Neutrophil (primary cell): ENCODE data around the gene VPS8.

Experiments
- H3K27ac ChIP-seq: fragments of 200-600 bp; sonication (generic); 2 replicates; pipeline ENCODE4 v1.5.1; 2016; ENCODE audit warnings: mild to moderate bottlenecking, moderate library complexity
- H3K27me3 ChIP-seq: fragments of 200-600 bp; sonication (generic); 2 replicates; pipeline ENCODE4 v1.6.0; 2016; ENCODE audit warnings: mild to moderate bottlenecking
- H3K36me3 ChIP-seq: fragments of 200-600 bp; sonication (generic); 2 replicates; pipeline ENCODE4 v1.5.1; 2017
- H3K4me1 ChIP-seq, 2 experiments: fragments of 200-600 bp in 1 of 2; sonication (generic) in 1 of 2; 1 replicate in 1 of 2; 2 replicates in 1 of 2; pipeline versions ENCODE4 v1.5.1 to v1.6.1; 2013 to 2016; ENCODE audit warnings: low read depth in 1 of 2, low read length in 1 of 2, mild to moderate bottlenecking in 1 of 2, moderate library complexity in 1 of 2; ENCODE audit not compliant: control insufficient read depth in 1 of 2, insufficient read depth in 1 of 2
- H3K4me3 ChIP-seq, 2 experiments: fragments of 200-600 bp in 1 of 2; sonication (generic) in 1 of 2; 1 replicate in 1 of 2; 2 replicates in 1 of 2; pipeline ENCODE4 v1.5.1; 2013 to 2016; ENCODE audit warnings: low read depth in 1 of 2, low read length in 1 of 2, mild to moderate bottlenecking in 1 of 2, moderate library complexity in 1 of 2
- H3K9me3 ChIP-seq: fragments of 200-600 bp; sonication (generic); 2 replicates; pipeline ENCODE4 v1.5.1; 2016
- CTCF ChIP-seq: fragments of 200-600 bp; sonication (generic); IDR thresholded peaks from 2 replicates; pipeline ENCODE4 v1.5.1; 2016; ENCODE audit warnings: antibody characterized with exemption

Gene VPS8

GRCh38 chr3:184773283-184774186, 38.4 kb upstream of the VPS8 start:
- Histone ChIP-seq H3K27ac (no peak overlapping the region), H3K4me1 (no peaks in the 10 kb centered on the region), H3K36me3 (no peaks in the 10 kb centered on the region), H3K27me3 (peaks cover 53% of the 10 kb centered on the region), H3K4me3 (no peak overlapping the region), H3K9me3 (no peaks in the 10 kb centered on the region)
- TF ChIP-seq CTCF, result no peak

DNA sequence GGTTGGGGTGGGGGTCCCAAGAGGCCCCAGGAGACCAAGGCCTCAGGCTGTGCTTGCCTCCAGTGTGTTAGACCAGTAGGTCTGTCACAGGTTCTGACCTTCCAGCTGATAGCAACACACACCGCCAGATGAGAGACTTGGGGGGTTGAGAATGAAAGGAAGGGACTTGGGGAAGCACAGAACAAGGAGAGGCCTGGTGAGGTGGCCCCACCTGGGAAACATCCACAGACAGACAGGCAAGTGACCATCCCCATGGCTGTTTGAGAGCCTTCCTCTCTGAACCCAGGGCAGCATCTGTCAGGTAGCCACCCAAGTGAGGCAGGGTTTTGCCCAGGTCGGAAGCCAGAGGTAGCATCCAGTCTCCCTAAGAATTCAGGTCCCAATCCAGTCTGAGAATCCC, 35.0 kb upstream of the VPS8 start:
- H3K27ac ChIP-seq, result no peak overlapping the region
- H3K36me3 ChIP-seq, result no peaks in the 10 kb centered on the region
- no peaks in the 10 kb centered on the region for H3K9me3 ChIP-seq
- H3K27me3 ChIP-seq, result peaks cover 62% of the 10 kb centered on the region
- H3K4me3 ChIP-seq, result no peak overlapping the region
- TF ChIP-seq CTCF, result no peak
- no peaks in the 10 kb centered on the region for H3K4me1 ChIP-seq

- TF ChIP-seq CTCF, result peak; percentile 86
- Histone ChIP-seq H3K4me3 (no peak overlapping the region), H3K9me3 (no peaks in the 10 kb centered on the region), H3K4me1 (no peaks in the 10 kb centered on the region), H3K27ac (no peak overlapping the region), H3K36me3 (no peaks in the 10 kb centered on the region), H3K27me3 (peaks cover 62% of the 10 kb centered on the region)
These were observed 34.2 kb upstream of the VPS8 start for GRCh38 chr3:184777566-184778356.

GRCh38 chr3:184778426-184779332, 33.3 kb upstream of the VPS8 start:
- Histone ChIP-seq H3K27ac (no peak overlapping the region), H3K27me3 (peaks cover 72% of the 10 kb centered on the region), H3K9me3 (no peaks in the 10 kb centered on the region), H3K36me3 (no peaks in the 10 kb centered on the region), H3K4me1 (no peaks in the 10 kb centered on the region), H3K4me3 (no peak overlapping the region)
- no peak for TF ChIP-seq CTCF

GRCh38 chr3:184780981-184781515, 30.9 kb upstream of the VPS8 start:
- H3K9me3 ChIP-seq, result no peaks in the 10 kb centered on the region
- H3K27ac ChIP-seq, result no peak overlapping the region
- H3K4me1 ChIP-seq, result peaks cover 6 to 7% of the 10 kb centered on the region in 2 experiments
- H3K36me3 ChIP-seq, result no peaks in the 10 kb centered on the region
- H3K27me3 ChIP-seq, result peaks cover 80% of the 10 kb centered on the region
- no peak overlapping the region for H3K4me3 ChIP-seq
- TF ChIP-seq CTCF, result no peak
